HG03135 (cell line): Measurements from ENCODE around the gene ALLC.

Experiments used
- ATAC-seq: cut with Tn5 transposase; IDR thresholded peaks from one replicate; pipeline ENCODE4 v1.9.1; 2021; ENCODE audit warnings: mild to moderate bottlenecking, moderate library complexity; ENCODE audit not compliant: unreplicated experiment

ALLC gene

DNA sequence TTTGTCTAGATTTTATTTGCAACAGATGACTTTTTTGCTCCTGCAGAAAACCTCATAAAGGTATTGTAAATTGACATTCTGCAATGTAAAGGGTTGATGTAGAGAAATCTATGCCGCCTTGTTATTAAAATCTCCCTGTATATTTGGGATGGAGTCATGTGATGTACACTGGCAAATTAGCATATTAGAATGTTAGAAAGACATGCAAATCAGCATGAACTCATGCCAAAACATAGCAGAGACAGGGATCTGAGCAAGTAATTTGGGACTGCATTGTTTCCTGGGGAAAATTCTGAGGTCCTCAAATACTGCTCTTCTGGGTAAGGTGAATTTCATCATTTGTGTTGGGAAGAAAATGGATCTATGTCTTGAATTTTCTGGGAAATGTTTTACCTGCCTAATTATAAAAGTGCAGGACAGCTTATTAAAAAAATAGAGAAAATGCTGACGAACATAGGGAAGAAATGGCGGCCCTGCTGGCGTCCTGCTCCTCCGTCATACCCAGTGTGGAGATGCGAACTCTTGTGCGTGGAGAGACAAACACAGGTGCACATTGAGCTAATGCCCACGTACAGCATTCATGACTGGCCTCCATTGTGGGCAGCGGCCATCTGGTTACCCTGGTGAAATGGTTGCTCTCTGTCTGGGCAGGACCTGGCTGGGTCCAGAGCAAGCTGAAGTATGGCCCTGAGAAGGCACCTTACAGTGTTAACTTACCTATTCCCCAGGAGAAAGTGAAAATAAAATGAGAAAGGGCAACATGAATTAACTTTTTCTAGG lies 16.3 kb downstream of the ALLC start:
- no peak for ATAC-seq

DNA sequence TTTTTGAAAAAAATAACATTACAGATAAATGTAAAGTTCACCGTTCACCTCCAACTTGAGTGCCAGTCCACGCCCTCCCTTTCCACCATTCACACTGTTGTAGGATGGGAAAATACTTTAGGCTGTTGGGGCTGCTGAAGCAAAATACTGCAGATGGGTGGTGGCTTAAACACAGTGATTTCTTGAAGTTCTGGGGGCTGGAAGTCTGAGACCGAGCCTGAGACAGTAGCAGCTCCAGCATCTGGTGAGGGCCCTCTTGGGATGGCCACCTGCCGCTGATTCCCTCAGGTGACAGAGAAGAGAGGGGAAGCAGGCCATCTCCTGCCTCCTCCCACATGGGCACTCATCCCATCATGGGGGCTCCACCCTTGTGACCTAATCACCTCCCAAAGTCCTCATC lies 17.7 kb downstream of the ALLC start:
- ATAC-seq = no peak

DNA sequence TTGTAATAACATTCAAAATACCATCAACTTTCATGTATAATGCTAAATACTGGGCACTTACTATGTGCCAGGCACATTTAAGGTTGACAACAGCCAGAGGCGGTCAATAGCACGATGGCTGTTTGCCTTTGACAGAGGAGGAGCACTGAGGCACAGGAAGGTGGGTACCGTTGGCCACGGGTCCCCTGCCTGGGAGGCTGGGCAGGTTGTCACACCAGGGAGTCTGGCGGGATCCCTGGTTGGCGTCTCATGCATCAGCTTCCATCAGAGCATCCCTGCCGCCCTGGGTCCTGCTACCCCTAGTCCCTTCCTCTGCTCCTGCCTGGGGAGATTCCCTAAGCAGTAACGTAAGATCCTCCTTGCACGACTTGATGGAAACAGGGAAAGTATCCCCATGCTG lies 19.4 kb downstream of the ALLC start:
- ATAC-seq = no peak

DNA sequence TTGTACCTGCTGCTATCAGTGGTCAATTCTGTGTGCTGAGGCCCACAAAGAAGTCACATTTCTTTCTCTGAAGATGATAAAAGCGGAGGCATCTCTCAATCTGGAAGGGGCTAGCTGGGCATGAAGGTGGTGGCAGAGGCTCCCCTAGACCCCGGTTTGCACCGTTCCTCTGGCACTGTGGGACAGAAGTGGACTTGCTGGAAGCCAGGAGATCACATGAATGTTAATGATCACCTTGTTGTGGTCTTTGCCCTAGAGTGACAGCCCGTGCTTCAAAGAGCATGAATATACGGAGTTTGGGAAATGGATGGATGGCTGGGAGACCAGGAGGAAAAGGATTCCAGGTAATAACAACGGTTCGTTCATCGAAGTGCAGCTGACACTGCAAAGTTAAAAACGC lies 20.2 kb downstream of the ALLC start:
- ATAC-seq = no peak

DNA sequence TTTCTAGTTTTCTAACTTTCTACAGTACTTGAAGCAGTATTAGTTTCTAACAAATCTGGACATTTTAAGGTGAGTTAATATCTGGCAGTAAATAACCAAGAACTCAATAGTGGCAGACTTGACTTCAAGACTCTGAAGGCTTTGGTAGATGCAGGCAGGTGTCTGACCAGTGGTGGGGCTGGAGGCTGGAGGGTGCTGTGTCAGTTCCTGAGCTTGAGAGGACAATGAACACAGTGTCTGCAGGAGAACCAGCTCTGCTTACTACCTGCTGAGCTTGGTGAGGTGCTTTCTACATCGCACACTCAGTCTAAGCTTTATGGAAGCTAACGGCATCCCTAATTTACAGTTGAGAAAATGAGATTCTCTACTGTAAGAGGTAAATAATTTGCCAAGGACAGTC lies 21.2 kb downstream of the ALLC start:
- no peak for ATAC-seq

DNA sequence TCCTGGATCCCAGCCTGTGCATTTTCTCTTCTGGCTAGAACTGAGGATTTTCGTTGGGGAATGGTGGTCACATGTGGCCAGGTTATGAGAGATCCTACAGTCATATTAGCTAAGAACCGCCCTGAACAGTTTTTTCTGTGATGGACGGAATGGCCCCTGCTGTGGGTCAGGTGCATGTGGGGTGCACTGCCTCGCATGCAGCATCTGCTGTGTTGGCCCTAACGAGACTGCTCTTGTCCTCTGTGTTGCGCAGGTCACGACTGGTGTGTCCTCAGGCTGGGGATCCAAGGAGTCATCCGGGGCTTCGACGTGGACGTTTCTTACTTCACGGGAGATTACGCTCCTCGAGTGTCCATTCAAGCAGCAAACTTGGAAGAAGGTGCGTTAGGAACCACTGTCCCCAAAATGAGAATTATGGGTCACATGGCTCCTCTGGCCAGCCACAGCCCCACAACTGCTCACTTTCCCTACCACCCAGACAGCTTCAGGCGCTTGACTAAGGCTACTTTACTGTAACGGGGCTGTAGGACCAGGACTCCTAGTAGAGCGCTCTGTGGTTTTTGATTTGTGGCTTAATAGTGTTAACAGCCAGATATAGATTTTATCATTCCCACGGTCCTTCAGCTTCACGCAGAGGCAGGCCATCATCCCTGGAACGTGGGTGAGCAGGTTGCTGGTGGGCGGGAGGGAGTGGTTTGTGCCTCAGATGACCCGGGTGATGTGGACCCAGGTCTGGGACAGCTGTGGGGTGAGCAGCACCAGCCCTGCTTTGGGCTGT lies 21.8 kb downstream of the ALLC start:
- ATAC-seq = no peak

DNA sequence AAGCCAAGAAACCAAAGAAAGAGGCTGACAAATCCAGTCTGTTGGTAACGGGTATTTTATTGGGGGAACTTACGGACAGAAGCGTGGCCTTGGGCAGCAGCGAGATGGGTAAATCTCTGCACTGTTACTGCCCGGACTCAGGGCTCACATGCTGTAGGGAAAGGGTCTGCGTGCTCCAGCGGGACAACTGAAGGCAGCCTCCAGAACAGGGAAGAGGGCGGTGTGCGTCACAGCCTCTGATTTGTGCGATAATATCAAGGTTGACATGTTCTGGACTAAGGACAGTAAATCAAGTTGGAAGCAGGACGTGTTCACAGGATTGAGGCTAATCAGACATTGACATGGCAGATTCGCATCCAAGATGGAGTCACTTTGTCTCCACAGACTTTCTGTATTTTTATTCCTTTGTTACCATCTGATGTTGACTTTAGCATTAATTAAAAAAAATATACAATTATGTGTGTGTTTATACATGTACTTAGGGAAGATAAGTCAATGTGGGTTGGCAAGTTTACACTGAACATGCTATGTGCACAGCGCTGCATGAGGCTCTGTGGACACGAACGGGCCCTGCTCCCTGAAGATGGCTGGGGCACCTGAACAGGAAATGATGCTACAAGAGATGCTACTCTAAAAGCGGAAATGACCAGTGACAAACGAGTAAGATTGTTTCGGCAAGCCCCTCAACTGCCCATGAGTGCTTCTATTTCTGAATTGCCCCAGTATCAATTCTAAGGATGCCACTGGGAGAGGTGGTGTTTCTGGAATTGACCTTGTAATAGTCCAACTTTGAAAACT lies 22.7 kb downstream of the ALLC start:
- ATAC-seq = no peak

DNA sequence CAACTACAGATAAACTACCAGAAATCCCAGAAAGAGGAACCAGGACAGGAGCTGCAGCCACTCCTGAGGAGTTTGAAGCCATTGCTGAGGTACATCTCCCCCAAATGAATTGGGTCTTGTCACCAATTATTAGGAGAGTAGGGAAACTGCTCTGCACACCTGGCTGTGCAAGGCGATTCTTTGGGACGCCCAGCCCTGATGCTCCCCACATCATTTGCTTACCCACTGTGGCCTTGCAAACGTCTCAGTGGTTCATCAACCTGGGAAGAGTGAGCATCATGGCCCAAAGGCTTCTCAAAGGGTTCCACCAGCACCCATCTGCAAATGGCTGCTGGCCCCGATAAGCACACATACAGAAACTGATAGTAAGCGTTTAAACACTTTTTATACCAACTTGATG lies 23.6 kb downstream of the ALLC start:
- ATAC-seq = no peak

DNA sequence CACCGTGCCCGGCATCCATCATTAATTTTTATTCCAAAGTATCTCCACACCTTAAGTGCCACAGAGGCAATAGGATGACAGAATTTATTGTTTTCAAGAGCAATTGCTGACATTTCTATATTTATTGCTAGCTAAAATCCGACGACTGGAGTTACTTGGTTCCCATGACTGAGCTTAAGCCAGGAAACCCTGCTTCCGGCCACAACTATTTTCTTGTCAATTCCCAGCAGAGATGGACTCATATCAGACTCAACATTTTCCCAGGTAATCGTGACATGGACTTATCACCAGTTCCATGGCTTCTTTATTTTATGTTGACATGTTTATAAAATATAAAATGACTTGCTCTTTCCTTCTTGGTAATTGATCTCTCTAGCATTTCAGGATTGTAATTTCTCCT lies 24.8 kb downstream of the ALLC start:
- no peak for ATAC-seq

DNA sequence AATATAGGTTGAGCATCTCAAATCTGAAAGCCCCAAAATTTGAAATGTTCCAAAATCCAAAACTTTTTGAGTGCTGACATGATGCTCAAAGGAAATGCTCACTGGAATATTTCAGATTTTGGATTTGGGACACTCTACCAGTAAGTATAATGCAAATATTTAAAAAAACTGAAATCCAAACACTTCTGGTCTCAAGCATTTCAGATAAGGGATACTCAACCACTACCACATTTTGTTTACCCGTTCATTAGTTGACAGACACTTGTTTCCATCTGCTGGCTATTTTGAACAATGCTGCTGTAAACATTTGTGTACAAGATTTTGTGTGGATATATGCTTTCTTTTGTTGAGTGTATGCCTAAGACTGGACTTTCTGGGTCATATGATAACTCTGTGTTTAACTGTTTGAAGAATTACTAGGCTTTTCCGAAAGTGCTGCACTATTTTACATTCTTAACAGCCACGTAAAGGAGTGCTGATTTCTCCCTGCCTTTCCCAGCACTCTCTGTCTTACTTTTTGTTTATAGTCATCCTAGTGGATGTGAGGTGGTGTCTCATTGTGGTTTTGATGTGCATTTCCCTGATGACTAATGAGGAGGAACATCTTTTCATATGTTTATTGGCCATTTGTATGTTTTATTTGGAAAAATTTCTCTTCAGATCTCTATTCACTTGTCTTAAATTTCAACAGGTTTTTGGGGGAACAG lies 25.9 kb downstream of the ALLC start:
- no peak for ATAC-seq

DNA sequence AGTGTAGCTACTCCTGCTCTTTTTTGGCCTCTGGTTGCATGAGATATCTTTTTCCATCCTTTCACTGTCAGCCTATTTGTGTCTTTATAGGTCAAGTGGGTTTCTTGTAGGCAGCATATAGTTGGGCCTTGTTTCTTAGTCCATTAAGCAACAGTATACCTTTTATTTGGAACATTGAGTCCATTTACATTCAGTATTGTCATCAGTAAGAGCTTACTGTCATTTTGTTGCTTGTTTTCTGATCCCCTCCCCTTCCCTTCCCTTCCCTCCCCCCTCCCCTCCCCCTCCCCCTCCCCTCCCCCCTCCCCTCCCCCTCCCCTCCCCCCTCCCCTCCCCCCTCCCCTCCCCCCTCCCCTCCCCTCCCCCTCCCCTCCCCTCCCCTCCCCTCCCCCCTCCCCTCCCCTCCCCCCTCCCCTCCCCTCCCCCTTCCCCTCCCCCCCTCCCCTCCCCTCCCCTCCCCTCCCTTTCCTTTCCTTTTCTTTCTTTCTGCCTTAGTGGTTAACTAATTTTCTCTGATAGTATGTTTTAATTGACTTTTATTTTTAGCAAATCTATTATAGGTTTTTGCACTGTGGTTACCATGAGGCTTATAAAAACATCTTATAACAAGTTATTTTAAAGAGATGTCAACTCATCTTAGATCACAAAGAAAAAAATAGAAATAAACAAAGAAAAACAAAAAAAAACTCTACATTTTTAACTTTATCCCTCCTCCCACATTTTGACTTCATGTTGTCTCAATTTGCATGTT lies 32.2 kb downstream of the ALLC start:
- ATAC-seq = no peak

DNA sequence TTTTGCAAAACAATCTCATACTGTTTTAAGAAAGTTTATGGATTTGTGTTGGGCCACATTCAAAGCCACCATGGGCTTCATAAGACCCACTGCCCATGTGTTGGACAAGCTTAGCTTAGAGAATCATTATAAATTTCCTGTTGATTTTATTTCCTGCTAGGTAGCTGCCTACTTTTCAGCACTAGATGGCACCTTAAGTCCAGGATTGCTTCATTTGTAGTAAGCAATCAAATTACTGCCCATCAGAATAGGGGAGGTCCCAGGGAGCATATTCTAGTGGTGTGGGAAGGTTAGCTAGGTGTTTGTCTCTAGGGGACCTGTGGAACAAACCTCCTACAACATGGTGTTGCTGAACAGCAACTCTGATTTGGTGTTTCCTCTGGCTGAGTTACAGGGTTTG lies 34.4 kb downstream of the ALLC start:
- no peak for ATAC-seq

DNA sequence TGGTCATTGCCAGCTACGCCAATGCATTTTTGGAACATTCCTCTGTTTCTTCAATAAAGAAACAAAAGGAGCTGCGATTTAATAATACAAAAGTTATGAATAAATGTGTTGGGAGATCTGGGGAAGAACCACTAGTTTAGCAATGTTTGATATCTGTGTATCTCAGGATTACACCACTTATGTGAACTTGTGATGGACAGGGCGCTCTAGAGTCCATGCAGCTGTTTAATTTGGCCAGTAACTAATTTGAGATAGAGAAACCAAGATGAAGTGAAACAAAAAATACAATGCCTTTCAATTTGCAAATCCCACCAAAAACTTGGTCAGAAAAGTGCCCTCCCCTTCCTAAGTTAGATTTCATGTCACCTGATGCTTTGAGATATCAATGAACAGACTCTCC lies 38.5 kb downstream of the ALLC start:
- no peak for ATAC-seq

DNA sequence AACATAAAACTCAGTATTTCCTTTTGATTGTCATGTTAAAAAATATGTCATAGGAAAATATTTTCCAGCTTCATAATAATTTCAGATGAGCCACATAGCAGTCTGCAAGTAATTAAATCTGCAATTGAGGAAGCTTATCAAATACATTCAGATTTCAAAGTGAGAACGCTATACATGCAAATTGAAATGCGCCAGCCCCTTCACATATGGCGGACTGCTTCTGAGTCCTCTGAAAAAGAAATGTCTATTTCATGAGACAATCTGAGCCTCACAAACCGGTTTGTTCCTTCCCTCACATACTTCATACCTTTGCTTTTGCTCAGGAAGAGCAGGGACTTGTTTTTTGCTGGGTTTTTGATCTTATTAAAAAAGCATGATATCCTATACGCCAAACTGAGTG lies 43.1 kb downstream of the ALLC start:
- ATAC-seq = no peak

DNA sequence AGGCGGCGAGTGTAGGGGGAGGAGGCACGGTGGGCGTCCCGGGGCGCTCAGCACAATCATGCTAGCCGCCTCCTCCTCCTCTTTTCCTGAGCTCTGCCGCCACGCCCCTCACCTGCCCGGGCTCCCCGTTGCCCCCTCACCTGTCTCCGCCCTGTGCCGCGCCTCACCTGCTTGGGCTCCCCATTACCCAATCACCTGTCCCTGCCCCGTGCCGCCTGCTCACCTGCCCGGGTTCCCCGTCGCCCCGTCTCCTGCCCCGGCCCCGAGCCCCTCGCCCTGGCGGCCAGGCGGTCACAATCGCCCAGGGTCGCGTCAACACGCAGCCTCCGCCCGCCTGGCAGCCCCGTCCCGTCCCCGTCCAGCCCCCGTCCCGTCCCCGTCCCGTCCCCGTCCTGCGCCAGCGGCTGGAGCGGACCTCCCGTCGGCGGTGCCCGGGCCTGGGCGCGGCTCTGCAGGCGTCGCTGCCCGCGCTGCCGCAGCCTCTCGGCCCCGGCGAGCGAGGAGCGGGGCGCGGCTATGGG lies 45.3 kb downstream of the ALLC start, which contains the start of gene DCDC2C:
TSS of gene DCDC2C (plus strand) at position 340 of the 521 bp plus-strand sequence. CDS start at position 517, 177 bp downstream.
- no peak for ATAC-seq

DNA sequence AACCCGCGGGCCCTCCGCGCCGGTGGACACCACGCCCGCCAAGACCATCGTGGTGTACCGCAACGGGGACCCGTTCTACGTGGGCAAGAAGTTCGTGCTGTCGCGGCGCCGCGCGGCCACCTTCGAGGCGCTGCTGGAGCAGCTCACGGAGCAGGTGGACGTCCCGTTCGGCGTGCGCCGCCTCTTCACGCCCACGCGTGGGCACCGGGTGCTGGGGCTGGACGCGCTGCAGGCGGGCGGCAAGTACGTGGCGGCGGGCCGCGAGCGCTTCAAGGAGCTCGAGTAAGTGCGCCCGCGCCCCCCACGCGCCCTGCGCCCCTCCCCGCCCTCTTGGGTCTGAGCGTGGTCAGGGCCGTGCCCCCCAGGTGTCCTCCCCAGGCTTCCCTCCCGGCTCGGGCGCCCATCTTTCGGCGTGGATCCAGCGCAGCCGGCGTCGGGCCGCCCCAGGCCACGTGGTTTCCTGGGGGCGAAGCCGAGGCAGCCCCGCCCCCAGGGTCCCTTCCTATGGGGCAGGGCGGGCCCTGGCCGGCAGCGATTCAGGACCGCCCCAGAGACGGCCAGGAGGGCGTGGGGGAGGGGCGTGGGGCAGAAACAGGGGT lies 45.9 kb downstream of the ALLC start:
- no peak for ATAC-seq

DNA sequence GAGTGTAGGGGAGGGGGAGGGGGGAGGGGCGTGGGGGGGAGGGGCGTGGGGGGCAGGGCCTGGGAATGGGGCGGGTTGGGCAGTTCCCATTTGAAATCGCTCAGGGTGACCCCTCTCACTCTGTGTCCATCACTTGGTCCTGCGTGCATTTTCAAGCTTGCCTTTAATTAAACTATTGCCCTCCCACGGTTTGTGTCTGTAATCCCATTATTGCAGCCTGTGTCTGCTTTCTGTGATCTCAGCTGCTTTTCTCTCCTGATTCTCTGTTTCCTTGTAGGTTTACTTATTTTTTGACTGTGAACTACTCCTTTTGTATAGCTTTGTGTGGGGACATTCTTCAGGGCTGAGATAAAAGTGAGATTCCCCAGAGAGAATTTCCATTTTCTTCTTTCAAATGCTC lies 46.7 kb downstream of the ALLC start:
- ATAC-seq = no peak

DNA sequence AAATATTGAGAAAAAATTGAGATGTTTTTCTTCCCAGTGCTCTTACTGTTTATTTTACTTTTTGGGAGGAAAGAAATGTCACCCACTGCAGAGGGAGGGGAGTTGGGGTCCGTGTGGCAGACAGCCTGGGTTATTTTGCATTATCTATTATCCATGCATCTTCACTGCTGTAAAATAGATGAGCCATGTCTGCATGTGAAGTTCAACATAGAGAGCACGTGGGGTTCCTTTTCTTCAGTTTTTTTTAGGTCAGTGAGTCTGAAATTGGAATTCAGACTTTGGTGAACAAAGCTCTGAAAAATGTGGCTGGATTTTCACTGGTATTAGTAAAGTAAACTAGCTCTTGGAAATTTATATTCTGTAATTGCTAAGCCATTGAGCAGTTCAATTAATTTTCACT lies 47.8 kb downstream of the ALLC start:
- ATAC-seq = no peak

DNA sequence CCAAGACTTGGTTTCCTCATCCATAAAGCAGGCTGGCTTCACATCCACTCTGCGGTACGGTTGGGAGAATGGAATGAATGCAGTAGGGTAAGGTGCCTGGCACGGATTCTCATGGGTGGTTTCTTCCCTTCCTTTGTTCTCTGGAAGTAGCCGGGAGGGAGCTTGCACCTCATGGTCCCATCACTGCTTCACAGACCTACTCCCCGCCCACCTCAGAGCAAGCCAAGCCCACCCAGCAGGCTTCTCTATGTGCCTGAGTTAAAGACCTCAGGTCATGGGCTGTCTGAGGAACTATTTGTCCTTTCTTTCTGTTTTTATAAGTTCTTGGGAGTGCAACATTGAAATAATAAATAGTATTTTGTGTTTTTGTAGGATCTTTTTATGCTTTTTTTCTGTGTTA lies 48.9 kb downstream of the ALLC start:
- ATAC-seq = no peak

DNA sequence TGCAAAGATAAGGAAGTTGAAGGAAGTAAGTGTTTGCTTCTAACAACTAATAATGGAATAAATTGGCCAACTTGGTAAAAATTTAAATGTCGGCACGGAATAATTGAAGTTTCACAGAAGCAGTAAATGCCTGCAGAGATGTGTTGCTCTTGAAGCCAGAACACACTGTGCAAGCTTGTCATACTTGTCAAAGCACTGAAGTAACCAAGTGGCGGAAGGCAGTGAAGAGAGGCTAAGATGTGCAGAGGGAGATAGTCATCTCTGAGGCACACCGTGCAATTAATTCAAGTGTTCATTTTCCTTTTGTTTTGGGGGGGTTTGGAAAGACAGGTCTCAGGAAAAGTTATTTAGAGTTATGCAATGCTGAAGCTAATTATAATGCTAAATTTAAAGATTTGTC lies 50.6 kb downstream of the ALLC start:
- ATAC-seq = no peak
